ENCODE results near the gene NIT2. TPM values are rescaled to one million over a fixed set of nuclear protein-coding genes. Genes with fewer than 3 reads are reported as not detected.
"Not testable (repeated sequence)": the region's sequence is repeated elsewhere in the genome, so short reads cannot be mapped to it uniquely, and the experiment has no call there.

The NIT2 gene
- total RNA-seq, 2 experiments from 2014 or later = 36.8 to 38.8 TPM

- Mint-ChIP-seq H3K27ac (no peak overlapping the region), H3K4me1 (peaks cover 5% of the 10 kb centered on the region), H3K27me3 (no peaks in the 10 kb centered on the region), H3K4me3 (no peak overlapping the region), H3K9me3 (no peaks in the 10 kb centered on the region), H3K36me3 (ENCODE audit: low read depth) (peaks cover 73% of the 10 kb centered on the region)
- ChIA-PET CTCF (no interaction called here), POLR2A (no interaction called here)
- DNase-seq = no peak
Measured at GRCh38 chr3:100348727-100349126, 14.2 kb downstream of the NIT2 start.

DNA sequence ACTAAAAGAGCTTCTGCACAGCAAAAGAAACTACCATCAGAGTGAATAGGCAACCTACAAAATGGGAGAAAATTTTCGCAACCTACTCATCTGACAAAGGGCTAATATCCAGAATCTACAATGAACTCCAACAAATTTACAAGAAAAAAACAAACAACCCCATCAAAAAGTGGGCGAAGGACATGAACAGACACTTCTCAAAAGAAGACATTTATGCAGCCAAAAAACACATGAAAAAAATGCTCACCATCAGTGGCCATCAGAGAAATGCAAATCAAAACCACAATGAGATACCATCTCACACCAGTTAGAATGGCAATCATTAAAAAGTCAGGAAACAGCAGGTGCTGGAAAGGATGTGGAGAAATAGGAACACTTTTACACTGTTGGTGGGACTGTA, 17.2 kb downstream of the NIT2 start:
- POLR2A ChIA-PET, H3K4me1 Mint-ChIP-seq, H3K27me3 Mint-ChIP-seq, CTCF ChIA-PET, H3K4me3 Mint-ChIP-seq, H3K9me3 Mint-ChIP-seq, H3K27ac Mint-ChIP-seq, DNase-seq: not testable (repeated sequence)
- H3K36me3 Mint-ChIP-seq (ENCODE audit: low read depth) = peaks cover 57% of the 10 kb centered on the region

GRCh38 chr3:100352296-100353231, 18.0 kb downstream of the NIT2 start:
- peaks cover 54% of the 10 kb centered on the region for H3K36me3 Mint-ChIP-seq (ENCODE audit: low read depth)
- H3K27ac Mint-ChIP-seq = no peak overlapping the region
- no peaks in the 10 kb centered on the region for H3K27me3 Mint-ChIP-seq
- no peaks in the 10 kb centered on the region for H3K9me3 Mint-ChIP-seq
- ChIA-PET CTCF (no interaction called here), POLR2A (interaction anchor here (0.6 kb wide), 1 partner anchor 152 kb away, joined by 3 read pairs; no protein-coding TSS in a partner anchor)
- no peak for DNase-seq
- H3K4me3 Mint-ChIP-seq = no peak overlapping the region
- no peaks in the 10 kb centered on the region for H3K4me1 Mint-ChIP-seq

DNA sequence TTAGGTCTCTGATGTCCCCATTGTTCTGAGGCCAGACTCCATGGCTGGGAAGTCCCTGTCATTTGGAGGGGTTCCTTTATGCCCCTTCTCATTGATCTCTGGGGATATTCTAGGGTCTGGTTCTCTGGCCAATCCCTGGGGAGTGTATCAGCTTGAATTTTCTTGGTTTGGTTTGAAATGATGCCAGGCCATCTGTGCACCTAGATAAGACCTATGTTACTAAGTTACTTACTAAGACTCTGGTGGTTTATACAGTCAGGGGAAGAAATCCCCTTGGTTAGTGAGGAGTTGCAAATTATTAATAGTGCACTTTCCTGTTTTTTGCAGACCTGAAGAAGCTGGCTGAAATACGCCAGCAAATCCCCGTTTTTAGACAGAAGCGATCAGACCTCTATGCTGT, 20.3 kb downstream of the NIT2 start:
- POLR2A ChIA-PET = interaction anchor here (1.0 to 3.1 kb wide), 3 partner anchors 9 to 47 kb away, joined by 3 to 11 read pairs (median 3); partner anchors contain the start of gene LNP1
- Mint-ChIP-seq H3K27ac (no peak overlapping the region), H3K36me3 (ENCODE audit: low read depth) (peaks cover 46% of the 10 kb centered on the region), H3K4me1 (no peaks in the 10 kb centered on the region), H3K4me3 (no peak overlapping the region), H3K27me3 (no peaks in the 10 kb centered on the region), H3K9me3 (no peaks in the 10 kb centered on the region)
- no peak for DNase-seq
- CTCF ChIA-PET = interaction anchor here (0.8 kb wide), 1 partner anchor 11 kb away, joined by 3 read pairs; no protein-coding TSS in a partner anchor

DNA sequence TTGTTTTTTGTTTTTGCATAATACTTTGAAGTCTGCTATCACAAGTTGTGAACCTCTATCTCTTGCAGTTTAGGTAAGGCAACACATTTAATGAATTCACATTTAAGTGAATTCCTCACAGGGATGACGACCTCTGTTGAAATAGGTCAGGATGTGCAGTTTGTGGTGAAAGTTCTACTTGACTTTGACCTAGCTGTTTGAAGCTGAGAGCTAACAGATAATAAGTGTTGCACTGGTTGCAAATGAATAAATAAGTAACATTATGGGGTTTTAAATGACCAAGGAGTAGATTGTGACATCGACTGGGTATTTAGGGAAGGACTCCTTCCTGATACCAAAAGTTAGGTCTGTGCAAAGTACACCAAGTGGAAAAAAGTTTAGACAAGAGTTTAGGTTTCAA, 23.9 kb downstream of the NIT2 start:
- Mint-ChIP-seq H3K4me1 (no peaks in the 10 kb centered on the region), H3K36me3 (ENCODE audit: low read depth) (peaks cover 39% of the 10 kb centered on the region), H3K27ac (no peak overlapping the region), H3K4me3 (no peak overlapping the region), H3K27me3 (no peaks in the 10 kb centered on the region), H3K9me3 (peaks cover 3% of the 10 kb centered on the region)
- no peak for DNase-seq
- ChIA-PET CTCF (interaction anchor here (0.5 to 0.6 kb wide), 2 partner anchors 44 to 173 kb away, joined by 3 to 5 read pairs; no protein-coding TSS in a partner anchor), POLR2A (no interaction called here)

GRCh38 chr3:100359035-100359434, 24.5 kb downstream of the NIT2 start:
- no peak overlapping the region for H3K27ac Mint-ChIP-seq
- no peaks in the 10 kb centered on the region for H3K4me1 Mint-ChIP-seq
- peaks cover 3% of the 10 kb centered on the region for H3K9me3 Mint-ChIP-seq
- CTCF ChIA-PET = interaction anchor here (0.5 to 0.8 kb wide), 2 partner anchors 44 to 231 kb away, joined by 3 read pairs; no protein-coding TSS in a partner anchor
- no peaks in the 10 kb centered on the region for H3K27me3 Mint-ChIP-seq
- POLR2A ChIA-PET = interaction anchor here (0.9 kb wide), 1 partner anchor 42 kb away, joined by 3 read pairs; the partner anchor contains the start of genes LNP1 and TOMM70
- H3K4me3 Mint-ChIP-seq = no peak overlapping the region
- peaks cover 45% of the 10 kb centered on the region for H3K36me3 Mint-ChIP-seq (ENCODE audit: low read depth)
- no peak for DNase-seq

- Mint-ChIP-seq H3K27ac (no peak overlapping the region), H3K4me3 (no peak overlapping the region), H3K36me3 (ENCODE audit: low read depth) (peaks cover 50% of the 10 kb centered on the region), H3K9me3 (peaks cover 3% of the 10 kb centered on the region), H3K27me3 (no peaks in the 10 kb centered on the region), H3K4me1 (no peaks in the 10 kb centered on the region)
- no peak for DNase-seq
- CTCF ChIA-PET = interaction anchor here (0.6 kb wide), 1 partner anchor 130 kb away, joined by 5 read pairs; no protein-coding TSS in a partner anchor
- POLR2A ChIA-PET = interaction anchor here (0.7 to 1.7 kb wide), 2 partner anchors 9 to 40 kb away, joined by 4 to 6 read pairs; partner anchors contain the start of gene TOMM70
Measured at GRCh38 chr3:100360757-100361496, 26.4 kb downstream of the NIT2 start.

DNA sequence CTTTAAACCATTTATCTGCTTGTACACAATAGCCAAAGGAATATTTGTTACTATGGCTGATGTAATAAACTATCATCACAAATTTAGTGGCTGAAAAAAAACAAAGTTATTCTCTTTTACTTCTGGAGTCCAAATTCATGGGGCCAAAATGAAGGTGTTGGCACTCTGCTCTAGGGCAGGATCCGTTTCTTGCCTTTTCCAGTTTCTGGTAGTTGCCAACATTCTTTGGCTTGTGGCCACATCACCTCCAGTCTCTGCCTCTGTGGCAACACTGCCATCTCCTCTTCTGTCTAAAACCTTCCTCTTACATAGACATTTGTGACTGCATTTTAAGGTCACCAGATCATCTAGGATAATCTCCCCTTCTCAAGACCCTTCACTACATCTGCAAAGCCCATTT, 27.3 kb downstream of the NIT2 start:
- CTCF ChIA-PET = no interaction called here
- Mint-ChIP-seq H3K27me3 (no peaks in the 10 kb centered on the region), H3K27ac (no peak overlapping the region), H3K9me3 (peaks cover 3% of the 10 kb centered on the region), H3K4me1 (no peaks in the 10 kb centered on the region), H3K4me3 (no peak overlapping the region), H3K36me3 (ENCODE audit: low read depth) (peaks cover 53% of the 10 kb centered on the region)
- POLR2A ChIA-PET = no interaction called here
- DNase-seq = no peak

DNA sequence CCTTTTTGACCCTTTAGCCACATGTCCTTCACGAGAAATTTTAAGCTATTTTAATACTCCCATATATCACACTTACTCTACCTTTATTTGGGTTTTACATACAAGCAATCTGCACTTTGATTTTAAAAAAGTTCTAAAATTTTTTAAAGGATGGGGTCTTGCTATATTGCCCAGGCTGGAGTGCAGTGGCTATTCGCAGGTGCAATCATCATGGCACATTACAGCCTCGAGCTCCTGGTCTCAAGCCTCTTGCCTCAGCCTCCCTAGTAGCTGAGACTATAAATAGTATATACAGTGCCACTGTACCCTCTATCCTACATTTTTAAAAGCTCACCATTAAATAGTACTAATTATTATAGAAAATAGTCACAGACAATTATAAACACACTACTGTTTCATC, 29.9 kb downstream of the NIT2 start:
- H3K36me3 Mint-ChIP-seq (ENCODE audit: low read depth) = peaks cover 56% of the 10 kb centered on the region

DNA sequence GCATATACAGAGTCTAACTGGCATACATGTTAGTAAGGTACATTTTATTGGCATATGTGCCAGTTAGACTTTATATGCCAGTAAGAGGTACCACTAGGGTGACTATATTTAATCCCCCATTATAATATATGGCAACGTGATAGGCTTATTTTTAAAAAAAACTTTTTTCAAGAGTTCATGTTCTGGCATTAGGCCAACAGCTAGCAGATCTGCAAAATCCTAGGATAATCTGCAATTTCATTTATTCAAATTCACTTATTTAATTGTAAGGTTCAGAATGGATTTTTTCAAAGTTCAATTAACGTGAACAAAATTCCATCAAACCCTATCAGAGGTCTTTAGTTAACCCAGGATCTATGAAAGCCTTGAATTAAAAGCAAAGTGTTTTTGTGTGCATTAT, 31.9 kb downstream of the NIT2 start:
- CTCF ChIA-PET = interaction anchor here (0.7 to 1.3 kb wide), 2 partner anchors 10 to 106 kb away, joined by 3 read pairs; no protein-coding TSS in a partner anchor
- H3K4me3 Mint-ChIP-seq = no peak overlapping the region

More for the DNA sequence above, 29.9 kb downstream of the NIT2 start:
- Mint-ChIP-seq H3K4me3 (no peak overlapping the region), H3K27me3 (no peaks in the 10 kb centered on the region), H3K27ac (no peak overlapping the region), H3K4me1 (no peaks in the 10 kb centered on the region), H3K9me3 (peaks cover 3% of the 10 kb centered on the region)
- no peak for DNase-seq
- CTCF ChIA-PET = no interaction called here
- POLR2A ChIA-PET = interaction anchor here (1.3 kb wide), 1 partner anchor 29 kb away, joined by 3 read pairs; no protein-coding TSS in a partner anchor

GRCh38 chr3:100368441-100368840, 33.9 kb downstream of the NIT2 start:
- Mint-ChIP-seq H3K4me3 (no peak overlapping the region), H3K36me3 (ENCODE audit: low read depth) (peaks cover 51% of the 10 kb centered on the region)
- DNase-seq = no peak

More for the DNA sequence above, 31.9 kb downstream of the NIT2 start:
- Mint-ChIP-seq H3K27ac (no peak overlapping the region), H3K27me3 (no peaks in the 10 kb centered on the region), H3K9me3 (peaks cover 3% of the 10 kb centered on the region), H3K4me1 (no peaks in the 10 kb centered on the region), H3K36me3 (ENCODE audit: low read depth) (peaks cover 55% of the 10 kb centered on the region)
- DNase-seq = no peak
- POLR2A ChIA-PET = no interaction called here

GRCh38 chr3:100370756-100371155, 36.2 kb downstream of the NIT2 start:
- ChIA-PET POLR2A (no interaction called here), CTCF (no interaction called here)
- Mint-ChIP-seq H3K27me3 (no peaks in the 10 kb centered on the region), H3K9me3 (no peaks in the 10 kb centered on the region), H3K36me3 (ENCODE audit: low read depth) (peaks cover 40% of the 10 kb centered on the region), H3K4me3 (no peak overlapping the region), H3K4me1 (no peaks in the 10 kb centered on the region), H3K27ac (no peak overlapping the region)
- no peak for DNase-seq

More at GRCh38 chr3:100368441-100368840, 33.9 kb downstream of the NIT2 start:
- CTCF ChIA-PET = interaction anchor here (1.3 kb wide), 1 partner anchor 51 kb away, joined by 3 read pairs; no protein-coding TSS in a partner anchor
- H3K4me1 Mint-ChIP-seq = no peaks in the 10 kb centered on the region
- POLR2A ChIA-PET = no interaction called here
- H3K27ac Mint-ChIP-seq = no peak overlapping the region
- no peaks in the 10 kb centered on the region for H3K27me3 Mint-ChIP-seq
- no peaks in the 10 kb centered on the region for H3K9me3 Mint-ChIP-seq

DNA sequence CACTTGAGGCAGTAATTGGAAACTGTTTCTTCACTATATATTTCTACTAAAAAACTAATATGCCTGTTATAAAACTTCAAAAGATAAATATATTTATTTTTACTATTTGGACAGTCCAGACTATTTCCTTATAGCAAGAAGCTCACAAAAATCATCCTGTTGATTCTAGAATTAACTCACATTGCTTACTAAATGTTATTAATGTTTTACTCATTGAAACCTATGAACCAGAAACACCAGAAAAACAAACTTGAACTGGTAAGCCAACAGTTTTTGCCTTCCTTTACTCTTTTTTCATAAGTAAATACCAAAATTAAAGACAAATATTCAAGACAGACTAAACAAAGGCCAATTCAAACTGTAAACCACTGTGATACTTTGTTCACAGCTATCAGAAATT, 40.0 kb downstream of the NIT2 start:
- Mint-ChIP-seq H3K27ac (no peak overlapping the region), H3K27me3 (no peaks in the 10 kb centered on the region), H3K36me3 (ENCODE audit: low read depth) (peaks cover 48% of the 10 kb centered on the region), H3K4me1 (no peaks in the 10 kb centered on the region), H3K9me3 (no peaks in the 10 kb centered on the region), H3K4me3 (no peak overlapping the region)
- DNase-seq = no peak
- CTCF ChIA-PET = no interaction called here
- POLR2A ChIA-PET = interaction anchor here (1.7 kb wide), 1 partner anchor 26 kb away, joined by 5 read pairs; no protein-coding TSS in a partner anchor
